Endothelial cell of umbilical vein (primary cell): Measurements from ENCODE around the gene JMJD7. TPM values are rescaled to one million over a fixed set of nuclear protein-coding genes. Genes with fewer than 3 reads are reported as not detected.

ENCODE experiments used
- BruUV-seq: library from RNA; stranded (reverse); fragments of 400-500 nt; replicated peaks from 2 replicates; lab custom pipeline; 2021; lab: Mats Ljungman, UMichigan
- CTCF ChIA-PET: fragments of 300-600, 350-600 bp; sonication (Branson Sonifier 250); formaldehyde crosslinking; loops from one replicate; lab custom pipeline; 2021; ENCODE audit warnings: antibody characterized with exemption, inconsistent platforms; lab: Charles Lee
- POLR2A ChIA-PET: fragments of 300-600, 350-600 bp; sonication (Branson Sonifier 250); formaldehyde crosslinking; loops from one replicate; lab custom pipeline; 2021; ENCODE audit warnings: antibody characterized with exemption, inconsistent platforms; lab: Charles Lee
- DNase-seq: peaks from one replicate; pipeline ENCODE4 v3.0.0-alpha.2; 2011; ENCODE audit warnings: low read depth, low spot score
- FAIRE-seq: peaks from 2 replicates; lab custom pipeline; 2011; peaks lifted over from hg19 to GRCh38; lab: Jason Lieb, UNC
- H2AFZ ChIP-seq: 2 replicates; pipeline ENCODE4 v1.6.0; 2012; ENCODE audit warnings: low read depth, low read length, control low read depth, inconsistent platforms
- H3K27ac ChIP-seq: 2 replicates; pipeline ENCODE4 v1.5.1; 2011; ENCODE audit warnings: low read depth, mild to moderate bottlenecking, control low read depth, low read length, moderate library complexity; ENCODE audit not compliant: insufficient read depth
- H3K27me3 ChIP-seq, 2 experiments: 2 replicates each; pipeline versions ENCODE4 v1.6.0 to v1.6.1; 2011; ENCODE audit warnings: low read length in 2 of 2, mixed read lengths in 1 of 2; ENCODE audit not compliant: control insufficient read depth in 2 of 2, insufficient read depth in 2 of 2
- H3K36me3 ChIP-seq, 2 experiments: 2 replicates in 1 of 2; 3 replicates in 1 of 2; pipeline ENCODE4 v1.5.1; 2011; ENCODE audit warnings: low read length in 2 of 2, mild to moderate bottlenecking in 1 of 2, moderate library complexity in 1 of 2; ENCODE audit not compliant: control insufficient read depth in 2 of 2, insufficient read depth in 2 of 2; ENCODE audit errors: extremely low read depth in 1 of 2
- H3K4me1 ChIP-seq: 3 replicates; pipeline ENCODE4 v1.5.1; 2011; ENCODE audit warnings: mild to moderate bottlenecking, low read length; ENCODE audit not compliant: control insufficient read depth, insufficient read depth; ENCODE audit errors: extremely low read depth
- H3K4me2 ChIP-seq: 2 replicates; pipeline ENCODE4 v1.6.1; 2011; ENCODE audit warnings: low read length, control low read depth, mixed read lengths; ENCODE audit not compliant: insufficient read depth
- H3K4me3 ChIP-seq, 3 experiments: fragments of 200-600 bp in 1 of 3; sonication (generic), shearing (Covaris generic) in 1 of 3; replicated peaks in 1 of 3; 2 replicates each; pipeline ENCODE4 v1.5.1; 2011 to 2016; ENCODE audit warnings: control low read depth in 3 of 3, low read length in 3 of 3, mild to moderate bottlenecking in 2 of 3, inconsistent platforms in 1 of 3, low read depth in 1 of 3, moderate library complexity in 1 of 3; ENCODE audit not compliant: insufficient read depth in 1 of 3
- H3K79me2 ChIP-seq: 2 replicates; pipeline ENCODE4 v1.6.0; 2012; ENCODE audit warnings: low read length, inconsistent platforms; ENCODE audit not compliant: control insufficient read depth, insufficient read depth
- H3K9ac ChIP-seq: replicated peaks from 2 replicates; pipeline ENCODE3; 2011; ENCODE audit warnings: low read length, control low read depth; ENCODE audit not compliant: insufficient read depth; ENCODE audit errors: extremely low read depth
- H3K9me1 ChIP-seq: replicated peaks from 3 replicates; pipeline ENCODE4 v1.6.0; 2011; ENCODE audit warnings: mild to moderate bottlenecking, low read length; ENCODE audit not compliant: control insufficient read depth, insufficient read depth; ENCODE audit errors: extremely low read depth
- H3K9me3 ChIP-seq: replicated peaks from 2 replicates; pipeline ENCODE4 v1.5.1; 2012; ENCODE audit warnings: low read length, inconsistent platforms; ENCODE audit not compliant: control insufficient read depth, insufficient read depth
- H4K20me1 ChIP-seq: replicated peaks from 2 replicates; pipeline ENCODE3; 2011; ENCODE audit warnings: mild to moderate bottlenecking, low read length; ENCODE audit not compliant: control insufficient read depth, insufficient read depth; ENCODE audit errors: extremely low read depth
- EZH2 ChIP-seq: IDR thresholded peaks from 2 replicates; pipeline ENCODE4 v1.6.1; 2012; ENCODE audit warnings: borderline replicate concordance, low read depth, mild to moderate bottlenecking, moderate library complexity, low read length, inconsistent platforms; ENCODE audit not compliant: severe bottlenecking
- FOS ChIP-seq: IDR thresholded peaks from 2 replicates; pipeline ENCODE4 v1.6.1; 2011; ENCODE audit warnings: mild to moderate bottlenecking, low read length, moderate library complexity, borderline replicate concordance; ENCODE audit not compliant: insufficient read depth
- GATA2 ChIP-seq: IDR thresholded peaks from 2 replicates; pipeline ENCODE4 v1.7.0; 2011; ENCODE audit warnings: low read depth, mild to moderate bottlenecking, moderate library complexity, mixed read lengths, low read length; ENCODE audit not compliant: insufficient read length, insufficient read depth
- JUN ChIP-seq: IDR thresholded peaks from 2 replicates; pipeline ENCODE4 v1.6.1; 2011; ENCODE audit warnings: borderline replicate concordance, low read depth; ENCODE audit not compliant: insufficient read length, insufficient read depth
- MYC ChIP-seq: IDR thresholded peaks from one replicate; pipeline ENCODE4 v1.6.1; 2011; ENCODE audit warnings: mild to moderate bottlenecking, low read depth, low read length
- POLR2A ChIP-seq: IDR thresholded peaks from 2 replicates; pipeline ENCODE4 v1.6.1; 2012; ENCODE audit warnings: low read depth, mild to moderate bottlenecking, control low read depth, low read length
- POLR2AphosphoS5 ChIP-seq: IDR thresholded peaks from 2 replicates; pipeline ENCODE4 v1.6.1; 2012; ENCODE audit warnings: low read depth, mild to moderate bottlenecking, control low read depth, low read length, moderate library complexity; ENCODE audit not compliant: insufficient read depth
- dilution Hi-C: fragments of 300-500 bp; cut with MboI; formaldehyde crosslinking; loops from one replicate; pipeline ENCODE4 v1.15.0; 2019; ENCODE audit warnings: low sequenced_read_pairs; ENCODE audit not compliant: extremely low pct_ligation_motif_present
- intact Hi-C: fragments of 100-400 bp; cut with micrococcal nuclease; formaldehyde crosslinking; loops from one replicate; pipeline ENCODE4 v1.10.0; 2022
- polyA plus RNA-seq, 4 experiments: library from polyadenylated mRNA; depleted of rRNA in 3 of 4; stranded (reverse) in 3 of 4; unstranded in 1 of 4; fragments of >200 nt; gene quantifications; 2 replicates each; pipeline versions ENCODE4 v1.2.1 to v1.2.3, GENCODE V29; 2011 to 2012; ENCODE audit warnings: missing spikeins in 1 of 4
- total RNA-seq: library from RNA; stranded (reverse); gene quantifications from 2 replicates; pipeline ENCODE4 v1.2.3, GENCODE V29; 2021
- TF ChIP-seq, protein P1 (sequence below): IDR thresholded peaks from 2 replicates; pipeline ENCODE4 v1.6.1; 2011; ENCODE audit not compliant: insufficient read depth, insufficient read length
- TF ChIP-seq, protein P2 (sequence below), 2 donors: IDR thresholded peaks; 1 replicate in 1 of 2; 2 replicates in 1 of 2; pipeline ENCODE4 v1.5.1; 2011; ENCODE audit warnings: low read length in 2 of 2, mild to moderate bottlenecking in 2 of 2, moderate library complexity in 2 of 2, control low read depth in 1 of 2, inconsistent platforms in 1 of 2, low read depth in 1 of 2; ENCODE audit not compliant: insufficient read depth in 1 of 2; ENCODE audit errors: extremely low read depth in 1 of 2

Gene JMJD7
- total and polyA plus RNA-seq, 2 donors (not counting 3 experiments of a cell fraction or from before 2014, with no cell fraction given), result 7.3 to 11.4 TPM

DNA sequence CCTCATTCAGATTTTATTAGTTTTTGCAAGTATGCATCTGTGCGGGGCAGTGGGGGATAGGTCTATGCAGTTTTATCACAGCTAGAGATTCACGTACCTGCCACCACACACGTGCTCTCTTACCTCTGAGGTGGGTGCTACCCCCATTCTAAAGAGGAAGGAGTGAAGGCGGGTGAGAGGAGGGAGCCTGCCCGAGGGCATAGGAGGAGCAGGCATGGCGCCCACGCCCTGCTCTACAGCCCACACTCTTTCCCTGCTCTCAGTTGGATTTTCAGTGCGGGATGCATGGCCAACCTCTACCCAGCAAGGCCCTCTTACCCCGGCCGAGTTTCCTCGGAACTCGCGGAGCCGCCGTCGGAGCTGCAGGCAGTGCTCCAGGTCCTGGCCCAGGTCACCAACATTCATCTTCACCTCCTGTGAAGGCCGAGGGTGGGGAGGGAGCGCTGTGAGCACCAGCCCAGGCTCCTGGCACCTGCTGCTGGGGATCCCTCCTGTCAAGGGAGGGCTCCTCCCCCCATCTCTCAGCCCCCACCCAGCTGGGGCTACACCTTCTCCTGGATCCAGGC lies 37.7 kb downstream of the JMJD7 start:
- no peak overlapping the region for H3K4me3 ChIP-seq
- TF ChIP-seq EZH2, result no peak
- TF ChIP-seq, protein P1, sequence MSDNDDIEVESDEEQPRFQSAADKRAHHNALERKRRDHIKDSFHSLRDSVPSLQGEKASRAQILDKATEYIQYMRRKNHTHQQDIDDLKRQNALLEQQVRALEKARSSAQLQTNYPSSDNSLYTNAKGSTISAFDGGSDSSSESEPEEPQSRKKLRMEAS, result no peak
- no peak for TF ChIP-seq MYC
- no peak for TF ChIP-seq FOS
- TF ChIP-seq, protein P2, sequence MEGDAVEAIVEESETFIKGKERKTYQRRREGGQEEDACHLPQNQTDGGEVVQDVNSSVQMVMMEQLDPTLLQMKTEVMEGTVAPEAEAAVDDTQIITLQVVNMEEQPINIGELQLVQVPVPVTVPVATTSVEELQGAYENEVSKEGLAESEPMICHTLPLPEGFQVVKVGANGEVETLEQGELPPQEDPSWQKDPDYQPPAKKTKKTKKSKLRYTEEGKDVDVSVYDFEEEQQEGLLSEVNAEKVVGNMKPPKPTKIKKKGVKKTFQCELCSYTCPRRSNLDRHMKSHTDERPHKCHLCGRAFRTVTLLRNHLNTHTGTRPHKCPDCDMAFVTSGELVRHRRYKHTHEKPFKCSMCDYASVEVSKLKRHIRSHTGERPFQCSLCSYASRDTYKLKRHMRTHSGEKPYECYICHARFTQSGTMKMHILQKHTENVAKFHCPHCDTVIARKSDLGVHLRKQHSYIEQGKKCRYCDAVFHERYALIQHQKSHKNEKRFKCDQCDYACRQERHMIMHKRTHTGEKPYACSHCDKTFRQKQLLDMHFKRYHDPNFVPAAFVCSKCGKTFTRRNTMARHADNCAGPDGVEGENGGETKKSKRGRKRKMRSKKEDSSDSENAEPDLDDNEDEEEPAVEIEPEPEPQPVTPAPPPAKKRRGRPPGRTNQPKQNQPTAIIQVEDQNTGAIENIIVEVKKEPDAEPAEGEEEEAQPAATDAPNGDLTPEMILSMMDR (IDR thresholded peaks at IDR 0.05; ENCODE audit: extremely low read depth in 1 of 2, insufficient read depth in 1 of 2, low read depth in 1 of 2, low read length in 2 of 2), result no peak
- TF ChIP-seq POLR2A, result no peak
- TF ChIP-seq JUN, result no peak
- TF ChIP-seq POLR2AphosphoS5, result no peak
- no peak for TF ChIP-seq GATA2
- H3K9ac ChIP-seq, result no peak overlapping the region
- ChIA-PET POLR2A (no interaction called here), CTCF (no interaction called here)
- H3K9me1 ChIP-seq, result no peaks in the 10 kb centered on the region
- no peaks in the 10 kb centered on the region for H4K20me1 ChIP-seq
- no peak overlapping the region for H3K27ac ChIP-seq
- no peaks in the 10 kb centered on the region for H3K9me3 ChIP-seq
- no peak for FAIRE-seq
- intact Hi-C loops, result no loop called here
- no peak for DNase-seq
- no peaks in the 10 kb centered on the region for H3K4me1 ChIP-seq
- dilution Hi-C loops, result no loop called here
- peaks cover 5 to 42% of the 10 kb centered on the region in 2 experiments for H3K36me3 ChIP-seq
- no peaks in the 10 kb centered on the region for H3K79me2 ChIP-seq
- H2AFZ ChIP-seq, result no peak overlapping the region
- no peaks in the 10 kb centered on the region for H3K27me3 ChIP-seq
- no TSS peak for BruUV-seq
- no peak overlapping the region for H3K4me2 ChIP-seq
